SJCRH30 (cell line): Measurements from ENCODE around the gene TANGO6. TPM values are rescaled to one million over a fixed set of nuclear protein-coding genes. Genes with fewer than 3 reads are reported as not detected.
"Not testable (repeated sequence)": the region's sequence is repeated elsewhere in the genome, so short reads cannot be mapped to it uniquely, and the experiment has no call there.

Experiments
- DNase-seq, 2 experiments: peaks; one replicate each; pipeline ENCODE4 v3.0.0-alpha.2; 2015 to 2020
- H3K27ac ChIP-seq: fragments of 250-450 bp; sonication (Bioruptor Pico); 2 replicates; pipeline ENCODE4 v1.5.1; 2020; ENCODE audit warnings: mild to moderate bottlenecking, moderate library complexity
- H3K27me3 ChIP-seq: fragments of 250-450 bp; sonication (Bioruptor Pico); 2 replicates; pipeline ENCODE4 v1.5.1; 2020; ENCODE audit warnings: mild to moderate bottlenecking, moderate library complexity
- H3K36me3 ChIP-seq: fragments of 250-450 bp; sonication (Bioruptor Pico); 2 replicates; pipeline ENCODE4 v1.5.1; 2020; ENCODE audit warnings: mild to moderate bottlenecking, moderate library complexity
- H3K4me1 ChIP-seq: fragments of 250-450 bp; sonication (Bioruptor Pico); 2 replicates; pipeline ENCODE4 v1.5.1; 2020; ENCODE audit warnings: mild to moderate bottlenecking, moderate library complexity
- H3K4me3 ChIP-seq: fragments of 250-450 bp; sonication (Bioruptor Pico); 2 replicates; pipeline ENCODE4 v1.5.1; 2020; ENCODE audit warnings: mild to moderate bottlenecking, moderate library complexity
- H3K9me3 ChIP-seq: fragments of 250-450 bp; sonication (Bioruptor Pico); replicated peaks from 2 replicates; pipeline ENCODE4 v1.5.1; 2020; ENCODE audit warnings: mild to moderate bottlenecking, moderate library complexity
- total RNA-seq: library from RNA; depleted of rRNA; stranded (reverse); fragments of >200 nt; shearing (Covaris generic); gene quantifications from 2 replicates; pipeline ENCODE4 v1.2.3, GENCODE V29; 2014

The TANGO6 gene
- total RNA-seq, 1 experiment from 2014 or later: 7.3 TPM

GRCh38 chr16:68987734-68988457 lies 144.6 kb downstream of the TANGO6 start:
- Histone ChIP-seq H3K27me3 (no peaks in the 10 kb centered on the region), H3K27ac (no peak overlapping the region), H3K4me3 (no peak overlapping the region), H3K4me1 (no peaks in the 10 kb centered on the region), H3K36me3 (no peaks in the 10 kb centered on the region), H3K9me3 (no peaks in the 10 kb centered on the region)
- no peak for DNase-seq

- not testable (repeated sequence) for H3K4me1 ChIP-seq, DNase-seq, H3K4me3 ChIP-seq, H3K36me3 ChIP-seq, H3K27me3 ChIP-seq, H3K9me3 ChIP-seq, H3K27ac ChIP-seq
Observed at GRCh38 chr16:68990172-68990845, 147.0 kb downstream of the TANGO6 start.

GRCh38 chr16:68991075-68991474 lies 147.7 kb downstream of the TANGO6 start:
- H3K27ac ChIP-seq: no peak overlapping the region
- no peak for DNase-seq

GRCh38 chr16:68992521-68992920 lies 149.2 kb downstream of the TANGO6 start:
- no peak overlapping the region for H3K27ac ChIP-seq
- no peak overlapping the region for H3K4me3 ChIP-seq
- no peaks in the 10 kb centered on the region for H3K27me3 ChIP-seq
- H3K4me1 ChIP-seq: no peaks in the 10 kb centered on the region
- no peak for DNase-seq
- H3K9me3 ChIP-seq: no peaks in the 10 kb centered on the region
- no peaks in the 10 kb centered on the region for H3K36me3 ChIP-seq

More at GRCh38 chr16:68991075-68991474, 147.7 kb downstream of the TANGO6 start:
- H3K4me1 ChIP-seq: no peaks in the 10 kb centered on the region
- H3K36me3 ChIP-seq: no peaks in the 10 kb centered on the region
- H3K4me3 ChIP-seq: no peak overlapping the region
- H3K9me3 ChIP-seq: no peaks in the 10 kb centered on the region
- H3K27me3 ChIP-seq: no peaks in the 10 kb centered on the region

- Histone ChIP-seq H3K4me1 (no peaks in the 10 kb centered on the region), H3K27me3 (no peaks in the 10 kb centered on the region), H3K4me3 (no peak overlapping the region), H3K27ac (no peak overlapping the region), H3K36me3 (no peaks in the 10 kb centered on the region), H3K9me3 (no peaks in the 10 kb centered on the region)
- no peak for DNase-seq
Observed at GRCh38 chr16:68993456-68993855, 150.1 kb downstream of the TANGO6 start.

- no peak overlapping the region for H3K4me3 ChIP-seq
- H3K9me3 ChIP-seq: no peaks in the 10 kb centered on the region
- H3K27ac ChIP-seq: no peak overlapping the region
- no peaks in the 10 kb centered on the region for H3K4me1 ChIP-seq
- DNase-seq: no peak
- H3K27me3 ChIP-seq: no peaks in the 10 kb centered on the region
- H3K36me3 ChIP-seq: no peaks in the 10 kb centered on the region
Observed at GRCh38 chr16:68993885-68994284, 150.6 kb downstream of the TANGO6 start.

GRCh38 chr16:68994324-68994723 lies 151.0 kb downstream of the TANGO6 start:
- Histone ChIP-seq H3K4me3 (no peak overlapping the region), H3K36me3 (no peaks in the 10 kb centered on the region), H3K27ac (no peak overlapping the region), H3K27me3 (no peaks in the 10 kb centered on the region), H3K4me1 (no peaks in the 10 kb centered on the region), H3K9me3 (no peaks in the 10 kb centered on the region)
- no peak for DNase-seq

- Histone ChIP-seq H3K4me1 (no peaks in the 10 kb centered on the region), H3K27me3 (no peaks in the 10 kb centered on the region), H3K9me3 (no peaks in the 10 kb centered on the region), H3K36me3 (no peaks in the 10 kb centered on the region), H3K4me3 (no peak overlapping the region), H3K27ac (no peak overlapping the region)
- DNase-seq: peak; percentile 17 to 51
Observed at GRCh38 chr16:68995011-68995504, 151.7 kb downstream of the TANGO6 start.

GRCh38 chr16:68997564-68997963 lies 154.2 kb downstream of the TANGO6 start:
- Histone ChIP-seq H3K36me3 (no peaks in the 10 kb centered on the region), H3K4me1 (no peaks in the 10 kb centered on the region), H3K27ac (no peak overlapping the region), H3K27me3 (no peaks in the 10 kb centered on the region), H3K4me3 (no peak overlapping the region), H3K9me3 (no peaks in the 10 kb centered on the region)
- DNase-seq: no peak

- no peak for DNase-seq
- Histone ChIP-seq H3K36me3 (no peaks in the 10 kb centered on the region), H3K4me3 (no peak overlapping the region), H3K4me1 (no peaks in the 10 kb centered on the region), H3K9me3 (peaks cover 3% of the 10 kb centered on the region; the same call in 1 of the 2 replicates), H3K27ac (no peak overlapping the region), H3K27me3 (no peaks in the 10 kb centered on the region)
Observed at GRCh38 chr16:68999114-68999513, 155.8 kb downstream of the TANGO6 start.

GRCh38 chr16:69003500-69003899 lies 160.2 kb downstream of the TANGO6 start:
- no peaks in the 10 kb centered on the region for H3K36me3 ChIP-seq
- DNase-seq: peak in 1 of 2 experiments; percentile 6
- H3K4me3 ChIP-seq: no peak overlapping the region
- H3K27ac ChIP-seq: no peak overlapping the region
- peaks cover 3% of the 10 kb centered on the region; the same call in 1 of the 2 replicates for H3K9me3 ChIP-seq
- no peaks in the 10 kb centered on the region for H3K27me3 ChIP-seq
- no peaks in the 10 kb centered on the region for H3K4me1 ChIP-seq

GRCh38 chr16:69005641-69006355 lies 162.5 kb downstream of the TANGO6 start:
- no peaks in the 10 kb centered on the region for H3K36me3 ChIP-seq
- DNase-seq: no peak
- H3K27me3 ChIP-seq: no peaks in the 10 kb centered on the region
- no peak overlapping the region for H3K4me3 ChIP-seq
- H3K27ac ChIP-seq: no peak overlapping the region
- peaks cover 3% of the 10 kb centered on the region; the same call in 1 of the 2 replicates for H3K9me3 ChIP-seq
- H3K4me1 ChIP-seq: no peaks in the 10 kb centered on the region

GRCh38 chr16:69012906-69013305 lies 169.6 kb downstream of the TANGO6 start:
- Histone ChIP-seq H3K4me3 (no peak overlapping the region), H3K36me3 (no peaks in the 10 kb centered on the region), H3K9me3 (no peaks in the 10 kb centered on the region), H3K4me1 (no peaks in the 10 kb centered on the region), H3K27ac (no peak overlapping the region), H3K27me3 (no peaks in the 10 kb centered on the region)
- DNase-seq: no peak

GRCh38 chr16:69013991-69014390 lies 170.7 kb downstream of the TANGO6 start:
- no peaks in the 10 kb centered on the region for H3K4me1 ChIP-seq
- no peaks in the 10 kb centered on the region for H3K27me3 ChIP-seq
- no peak for DNase-seq
- H3K27ac ChIP-seq: no peak overlapping the region
- no peak overlapping the region for H3K4me3 ChIP-seq
- H3K9me3 ChIP-seq: no peaks in the 10 kb centered on the region
- H3K36me3 ChIP-seq: no peaks in the 10 kb centered on the region

- H3K9me3 ChIP-seq: no peaks in the 10 kb centered on the region
Observed at GRCh38 chr16:69014811-69015210, 171.5 kb downstream of the TANGO6 start.

More at GRCh38 chr16:69014811-69015210, 171.5 kb downstream of the TANGO6 start:
- Histone ChIP-seq H3K4me3 (no peak overlapping the region), H3K27me3 (no peaks in the 10 kb centered on the region), H3K36me3 (no peaks in the 10 kb centered on the region), H3K4me1 (no peaks in the 10 kb centered on the region), H3K27ac (no peak overlapping the region)
- DNase-seq: no peak
